Measurements from ENCODE around the gene CARHSP1.

Gene CARHSP1

DNA sequence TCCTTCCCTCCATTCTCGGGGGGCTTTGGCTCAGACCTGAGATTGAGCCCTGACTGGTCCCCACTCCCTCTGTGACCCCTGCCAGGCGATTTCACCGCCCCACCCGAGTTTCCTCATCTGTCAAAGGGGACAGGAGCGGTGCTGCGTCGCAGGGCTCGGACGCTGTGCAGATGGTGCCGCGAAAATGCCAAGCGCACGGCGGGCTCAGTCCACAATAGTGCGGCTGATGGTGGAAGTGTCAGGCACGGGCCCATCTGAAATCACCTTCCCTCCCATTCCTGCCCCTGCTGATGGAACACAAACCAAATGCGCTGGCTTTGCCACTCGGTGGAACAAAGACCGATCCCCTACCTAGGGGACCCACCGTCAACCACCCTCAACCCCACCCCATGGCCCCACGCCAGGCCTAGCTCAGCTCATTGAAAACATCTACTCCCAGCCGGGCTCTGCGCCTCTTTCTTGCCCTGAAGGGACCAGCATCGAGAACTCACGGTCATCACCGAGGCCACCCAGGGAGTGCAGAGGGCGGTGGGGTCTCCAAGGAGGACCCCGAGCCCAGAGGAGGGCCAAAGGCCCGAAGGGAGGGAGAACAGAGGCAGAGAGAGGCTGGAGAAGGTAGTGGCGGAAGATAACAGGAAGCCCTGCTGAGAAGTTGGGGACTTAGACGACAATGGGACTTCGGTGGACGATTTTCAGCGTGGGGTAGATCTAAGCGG, 1.4 kb downstream of the CARHSP1 start:
- peak; percentile 45 for DNase-seq (ENCODE audit: low spot score)
- TF ChIP-seq, protein P1, sequence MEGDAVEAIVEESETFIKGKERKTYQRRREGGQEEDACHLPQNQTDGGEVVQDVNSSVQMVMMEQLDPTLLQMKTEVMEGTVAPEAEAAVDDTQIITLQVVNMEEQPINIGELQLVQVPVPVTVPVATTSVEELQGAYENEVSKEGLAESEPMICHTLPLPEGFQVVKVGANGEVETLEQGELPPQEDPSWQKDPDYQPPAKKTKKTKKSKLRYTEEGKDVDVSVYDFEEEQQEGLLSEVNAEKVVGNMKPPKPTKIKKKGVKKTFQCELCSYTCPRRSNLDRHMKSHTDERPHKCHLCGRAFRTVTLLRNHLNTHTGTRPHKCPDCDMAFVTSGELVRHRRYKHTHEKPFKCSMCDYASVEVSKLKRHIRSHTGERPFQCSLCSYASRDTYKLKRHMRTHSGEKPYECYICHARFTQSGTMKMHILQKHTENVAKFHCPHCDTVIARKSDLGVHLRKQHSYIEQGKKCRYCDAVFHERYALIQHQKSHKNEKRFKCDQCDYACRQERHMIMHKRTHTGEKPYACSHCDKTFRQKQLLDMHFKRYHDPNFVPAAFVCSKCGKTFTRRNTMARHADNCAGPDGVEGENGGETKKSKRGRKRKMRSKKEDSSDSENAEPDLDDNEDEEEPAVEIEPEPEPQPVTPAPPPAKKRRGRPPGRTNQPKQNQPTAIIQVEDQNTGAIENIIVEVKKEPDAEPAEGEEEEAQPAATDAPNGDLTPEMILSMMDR (IDR thresholded peaks at IDR 0.05; ENCODE audit: extremely low read depth, missing control alignments): no peak

DNA sequence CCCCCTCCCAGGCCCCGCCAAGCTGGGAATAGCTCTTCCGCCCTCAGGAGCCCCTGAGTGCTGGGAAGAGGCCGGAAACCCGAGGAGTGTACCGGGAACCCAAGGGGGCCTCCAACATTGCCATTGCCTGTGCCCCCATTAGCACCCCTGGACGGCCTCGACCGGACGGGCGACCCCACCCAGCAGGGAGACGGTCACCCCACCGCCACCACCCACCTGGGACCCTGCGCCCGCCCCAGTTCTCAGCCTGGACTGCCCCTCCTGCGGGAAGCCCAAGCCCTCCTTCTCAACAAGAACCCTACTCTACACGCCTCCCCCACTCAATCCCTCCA, 2.0 kb downstream of the CARHSP1 start:
- no peak for DNase-seq (ENCODE audit: low spot score)
- TF ChIP-seq, protein P1 (IDR thresholded peaks at IDR 0.05; ENCODE audit: extremely low read depth, missing control alignments): no peak

DNA sequence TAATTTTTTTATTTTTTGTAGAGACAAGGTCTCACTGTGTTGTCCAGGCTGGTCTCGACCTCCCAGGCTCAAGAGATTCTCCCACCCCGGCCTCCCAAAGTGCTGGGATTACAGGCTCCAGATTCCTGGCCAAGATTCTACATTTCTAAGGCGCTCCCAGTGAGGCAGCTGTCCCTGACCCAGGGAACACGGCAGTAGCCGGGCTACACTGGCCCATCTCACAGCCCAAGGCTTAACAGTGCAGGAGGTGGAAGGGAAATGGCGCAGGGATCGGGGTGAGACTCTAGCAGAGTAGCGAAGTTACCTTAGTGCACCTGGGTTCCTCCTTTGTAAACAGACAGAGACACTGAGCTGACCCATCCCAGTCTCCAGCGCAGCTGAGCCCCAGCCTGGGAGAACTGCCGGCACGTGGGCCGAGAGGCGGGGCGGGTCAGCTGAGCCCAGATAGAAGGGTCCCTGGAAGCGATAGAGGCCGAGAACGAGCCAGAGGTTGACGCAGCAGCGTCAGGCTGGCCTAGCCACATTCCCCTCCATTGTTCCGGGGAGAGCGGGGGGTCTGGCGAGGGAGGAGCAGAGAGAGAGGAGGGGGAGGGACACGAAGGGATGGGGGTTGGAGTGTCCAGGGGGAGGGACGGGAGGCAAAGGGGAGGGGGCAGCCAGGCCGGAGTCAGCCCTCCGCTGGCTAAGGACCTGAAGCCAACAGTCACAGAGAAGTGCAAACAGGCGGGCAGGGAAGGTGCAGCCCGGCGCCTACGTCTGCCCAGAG, 2.5 kb downstream of the CARHSP1 start:
- TF ChIP-seq, protein P1 (IDR thresholded peaks at IDR 0.05; ENCODE audit: extremely low read depth, missing control alignments): no peak
- DNase-seq (ENCODE audit: low spot score): no peak

DNA sequence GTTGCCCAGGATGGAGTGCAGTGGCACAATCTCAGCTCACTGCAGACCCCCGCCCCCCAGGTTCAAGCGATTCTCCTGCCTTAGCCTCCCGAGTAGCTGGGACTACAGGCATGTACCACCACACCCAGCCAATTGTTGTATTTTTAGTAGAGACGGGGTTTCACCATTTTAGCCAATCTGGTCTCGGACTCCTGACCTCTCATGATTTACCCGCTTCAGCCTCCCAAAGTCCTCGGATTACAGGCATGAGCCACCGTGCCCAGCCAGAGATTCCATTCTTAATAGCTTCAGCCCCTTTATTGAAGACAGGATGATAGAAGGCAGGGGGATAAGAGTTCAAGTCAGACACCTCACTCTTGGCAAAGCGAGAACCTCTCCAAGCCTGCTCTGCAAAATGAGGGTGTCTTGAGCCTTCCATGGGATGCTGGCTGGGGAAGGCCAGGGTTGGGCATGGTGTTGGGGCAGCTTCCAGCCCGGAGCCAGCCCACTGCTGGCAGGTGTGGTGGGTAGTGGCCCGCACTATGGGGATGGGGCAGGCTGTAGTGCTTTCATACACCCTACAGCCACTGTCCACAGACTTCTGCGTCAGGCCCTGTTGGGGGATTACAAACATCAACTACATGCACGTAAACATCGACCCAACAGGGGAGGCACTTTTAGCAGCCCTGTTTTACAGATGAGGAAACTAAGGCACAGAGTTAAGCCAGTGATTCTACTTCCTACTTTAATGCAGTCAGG, 3.5 kb downstream of the CARHSP1 start:
- TF ChIP-seq, protein P1 (IDR thresholded peaks at IDR 0.05; ENCODE audit: extremely low read depth, missing control alignments): no peak
- DNase-seq (ENCODE audit: low spot score): no peak

DNA sequence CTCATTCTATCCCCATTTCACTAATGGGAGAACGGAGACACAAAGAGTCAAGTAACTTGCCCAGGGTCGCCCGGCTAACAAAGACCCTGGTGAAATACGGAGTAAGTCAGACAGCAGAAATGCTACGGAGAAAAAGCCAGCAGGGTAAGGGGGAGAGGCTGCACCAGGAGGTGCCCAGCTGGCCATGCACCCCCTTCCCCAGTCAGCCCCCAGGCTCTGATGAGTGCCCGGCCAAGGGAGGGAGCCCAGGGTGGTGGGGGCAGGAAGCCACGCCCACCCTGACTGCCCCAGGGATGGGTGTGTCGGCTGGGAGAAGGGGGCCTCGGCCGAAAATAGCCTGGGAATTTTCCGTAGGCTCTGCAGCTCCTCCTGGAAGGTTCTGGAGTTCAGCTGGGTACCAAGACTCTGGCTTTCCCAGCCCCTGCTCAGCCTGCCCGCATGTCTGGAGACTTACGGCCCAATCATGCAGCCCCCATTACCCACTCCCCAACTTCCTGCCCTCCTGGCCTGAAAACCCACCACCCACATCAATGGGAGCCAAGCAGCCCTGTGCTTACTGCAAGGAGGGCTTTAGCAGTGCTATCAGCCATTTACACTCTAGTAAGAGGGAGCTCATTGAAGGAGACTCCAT, 4.2 kb downstream of the CARHSP1 start:
- TF ChIP-seq, protein P1 (IDR thresholded peaks at IDR 0.05; ENCODE audit: extremely low read depth, missing control alignments): no peak
- no peak for DNase-seq (ENCODE audit: low spot score)

DNA sequence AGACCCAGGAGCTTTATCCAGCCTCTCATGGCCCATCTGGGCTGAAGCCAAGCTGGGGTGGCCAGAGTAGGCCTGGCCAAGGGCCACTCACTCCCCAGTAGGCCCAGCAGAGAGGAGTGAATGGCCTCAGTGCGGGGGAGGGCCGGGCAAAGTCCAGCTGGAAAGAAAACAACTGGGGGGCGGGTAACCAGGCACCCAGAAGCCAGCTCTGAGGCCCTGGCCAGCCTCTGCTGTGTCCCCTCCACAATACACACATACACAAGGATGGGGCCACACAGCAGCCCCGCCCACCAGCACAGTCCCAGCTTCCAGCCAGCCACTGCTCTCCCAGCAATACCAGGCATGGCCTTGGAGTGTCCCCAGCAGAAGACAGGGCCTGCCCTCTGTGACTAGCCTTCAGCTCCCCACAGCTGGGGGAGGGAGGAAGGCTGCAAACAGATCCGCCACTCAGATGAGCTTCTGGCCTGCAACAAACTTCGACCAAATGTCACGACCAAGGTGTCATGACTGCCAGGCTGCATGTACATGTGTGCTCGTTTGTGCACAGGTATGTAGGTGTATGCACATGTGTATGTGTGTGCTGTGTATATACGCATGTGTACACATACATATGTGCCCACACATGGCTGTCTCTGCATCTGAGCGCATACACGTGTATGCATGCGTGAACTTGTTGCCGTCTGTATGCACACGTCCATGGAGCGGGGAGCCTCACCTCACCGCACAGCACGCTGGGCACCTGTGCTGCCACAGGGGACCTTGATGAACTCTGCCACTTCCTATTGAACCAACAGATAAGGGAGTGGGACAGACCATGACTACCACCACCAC, 5.0 kb downstream of the CARHSP1 start:
- TF ChIP-seq, protein P1 (IDR thresholded peaks at IDR 0.05; ENCODE audit: extremely low read depth, missing control alignments): no peak
- DNase-seq (ENCODE audit: low spot score): no peak

Measured in GM20000 (cell line).